BLaER1 (cell line): ENCODE measurements around the gene TPT1.

Source experiments
- H3K27ac ChIP-seq: shearing (Covaris generic); formaldehyde crosslinking; 2 replicates; pipeline ENCODE4 v1.8.1; 2022
- H3K27me3 ChIP-seq: shearing (Covaris generic); formaldehyde crosslinking; 2 replicates; pipeline ENCODE4 v1.8.1; 2022
- H3K36me3 ChIP-seq: shearing (Covaris generic); formaldehyde crosslinking; 2 replicates; pipeline ENCODE4 v1.8.1; 2022
- H3K4me1 ChIP-seq: shearing (Covaris generic); formaldehyde crosslinking; 2 replicates; pipeline ENCODE4 v1.8.1; 2022
- H3K4me2 ChIP-seq: shearing (Covaris generic); formaldehyde crosslinking; 2 replicates; pipeline ENCODE4 v1.8.1; 2022
- H3K4me3 ChIP-seq: shearing (Covaris generic); formaldehyde crosslinking; 2 replicates; pipeline ENCODE4 v1.8.1; 2022
- H3K9ac ChIP-seq: shearing (Covaris generic); formaldehyde crosslinking; 2 replicates; pipeline ENCODE4 v1.8.1; 2022
- H3K9me3 ChIP-seq: shearing (Covaris generic); formaldehyde crosslinking; 2 replicates; pipeline ENCODE4 v1.8.1; 2022
- H4K20me1 ChIP-seq: shearing (Covaris generic); formaldehyde crosslinking; 2 replicates; pipeline ENCODE4 v1.8.1; 2022
- Cebpa-rat ChIP-seq: shearing (Covaris generic); IDR thresholded peaks from 2 replicates; pipeline ENCODE4 v1.8.1; 2022

TPT1 gene

GRCh38 chr13:45325806-45326205 is 15.2 kb downstream of the TPT1 start:
- peaks cover 21% of the 10 kb centered on the region; the same call in 1 of the 2 replicates for H4K20me1 ChIP-seq
- no peaks in the 10 kb centered on the region for H3K27me3 ChIP-seq
- peak overlapping the region; percentile 41 for H3K4me2 ChIP-seq
- H3K36me3 ChIP-seq, result no peaks in the 10 kb centered on the region
- peak overlapping the region; percentile 60 for H3K27ac ChIP-seq
- no peak overlapping the region for H3K4me3 ChIP-seq
- peaks cover 63% of the 10 kb centered on the region for H3K4me1 ChIP-seq
- peak overlapping the region; percentile 51 for H3K9ac ChIP-seq
- no peak for TF ChIP-seq Cebpa-rat
- no peaks in the 10 kb centered on the region for H3K9me3 ChIP-seq

GRCh38 chr13:45320876-45321629 is 19.9 kb downstream of the TPT1 start:
- H3K9ac ChIP-seq, result no peak overlapping the region
- H3K27ac ChIP-seq, result no peak overlapping the region
- H3K36me3 ChIP-seq, result no peaks in the 10 kb centered on the region
- H3K27me3 ChIP-seq, result no peaks in the 10 kb centered on the region
- peaks cover 38% of the 10 kb centered on the region for H3K4me1 ChIP-seq
- no peaks in the 10 kb centered on the region for H3K9me3 ChIP-seq
- TF ChIP-seq Cebpa-rat, result no peak
- no peak overlapping the region for H3K4me3 ChIP-seq
- H4K20me1 ChIP-seq, result no peaks in the 10 kb centered on the region
- no peak overlapping the region for H3K4me2 ChIP-seq

- Histone ChIP-seq H3K36me3 (no peaks in the 10 kb centered on the region), H3K4me1 (peaks cover 22% of the 10 kb centered on the region), H3K4me3 (no peak overlapping the region), H4K20me1 (no peaks in the 10 kb centered on the region), H3K4me2 (no peak overlapping the region), H3K27me3 (peaks cover 3% of the 10 kb centered on the region; the same call in 1 of the 2 replicates), H3K9me3 (no peaks in the 10 kb centered on the region), H3K27ac (no peak overlapping the region), H3K9ac (no peak overlapping the region)
- no peak for TF ChIP-seq Cebpa-rat
Measured at GRCh38 chr13:45316996-45317395, 24.0 kb downstream of the TPT1 start.

GRCh38 chr13:45316338-45316737 is 24.6 kb downstream of the TPT1 start:
- H3K9me3 ChIP-seq, result no peaks in the 10 kb centered on the region
- no peak overlapping the region for H3K9ac ChIP-seq
- TF ChIP-seq Cebpa-rat, result no peak
- H3K27ac ChIP-seq, result no peak overlapping the region
- H3K27me3 ChIP-seq, result peaks cover 9% of the 10 kb centered on the region; the same call in 1 of the 2 replicates
- H4K20me1 ChIP-seq, result no peaks in the 10 kb centered on the region
- H3K4me3 ChIP-seq, result no peak overlapping the region
- no peak overlapping the region for H3K4me2 ChIP-seq
- peaks cover 26% of the 10 kb centered on the region for H3K4me1 ChIP-seq
- no peaks in the 10 kb centered on the region for H3K36me3 ChIP-seq

GRCh38 chr13:45315520-45316167 is 25.3 kb downstream of the TPT1 start:
- H3K9me3 ChIP-seq, result no peaks in the 10 kb centered on the region
- no peak overlapping the region for H3K4me3 ChIP-seq
- H3K27me3 ChIP-seq, result peaks cover 16% of the 10 kb centered on the region; the same call in 1 of the 2 replicates
- H3K27ac ChIP-seq, result no peak overlapping the region
- TF ChIP-seq Cebpa-rat, result no peak
- H4K20me1 ChIP-seq, result no peaks in the 10 kb centered on the region
- peaks cover 32% of the 10 kb centered on the region for H3K4me1 ChIP-seq
- H3K4me2 ChIP-seq, result no peak overlapping the region
- no peak overlapping the region for H3K9ac ChIP-seq
- H3K36me3 ChIP-seq, result no peaks in the 10 kb centered on the region

- Histone ChIP-seq H3K4me3 (no peak overlapping the region), H3K27ac (no peak overlapping the region), H3K27me3 (peaks cover 20% of the 10 kb centered on the region; the same call in 1 of the 2 replicates), H3K4me1 (peaks cover 27% of the 10 kb centered on the region), H3K36me3 (no peaks in the 10 kb centered on the region), H3K4me2 (no peak overlapping the region), H3K9ac (no peak overlapping the region), H4K20me1 (no peaks in the 10 kb centered on the region), H3K9me3 (no peaks in the 10 kb centered on the region)
- no peak for TF ChIP-seq Cebpa-rat
Measured at GRCh38 chr13:45314822-45315221, 26.2 kb downstream of the TPT1 start.

- Histone ChIP-seq H3K27ac (no peak overlapping the region), H3K9me3 (no peaks in the 10 kb centered on the region), H4K20me1 (no peaks in the 10 kb centered on the region), H3K9ac (no peak overlapping the region), H3K27me3 (peaks cover 20% of the 10 kb centered on the region; the same call in 1 of the 2 replicates), H3K4me1 (peaks cover 21% of the 10 kb centered on the region), H3K36me3 (no peaks in the 10 kb centered on the region), H3K4me3 (peak overlapping the region; percentile 46), H3K4me2 (peak overlapping the region; percentile 73)
- no peak for TF ChIP-seq Cebpa-rat
Measured at GRCh38 chr13:45310341-45311131, 30.4 kb downstream of the TPT1 start.

GRCh38 chr13:45306966-45307365 is 34.0 kb downstream of the TPT1 start:
- TF ChIP-seq Cebpa-rat, result no peak

GRCh38 chr13:45305079-45305478 is 35.9 kb downstream of the TPT1 start:
- H3K9ac ChIP-seq, result no peak overlapping the region
- no peaks in the 10 kb centered on the region for H3K27me3 ChIP-seq
- TF ChIP-seq Cebpa-rat, result no peak
- no peak overlapping the region for H3K27ac ChIP-seq
- no peaks in the 10 kb centered on the region for H3K36me3 ChIP-seq
- no peak overlapping the region for H3K4me2 ChIP-seq
- no peaks in the 10 kb centered on the region for H3K9me3 ChIP-seq
- peaks cover 9% of the 10 kb centered on the region; the same call in 1 of the 2 replicates for H3K4me1 ChIP-seq
- H3K4me3 ChIP-seq, result no peak overlapping the region
- H4K20me1 ChIP-seq, result no peaks in the 10 kb centered on the region

More at GRCh38 chr13:45306966-45307365, 34.0 kb downstream of the TPT1 start:
- Histone ChIP-seq H3K36me3 (no peaks in the 10 kb centered on the region), H3K27ac (no peak overlapping the region), H3K9ac (no peak overlapping the region), H3K4me3 (no peak overlapping the region), H3K9me3 (no peaks in the 10 kb centered on the region), H3K4me1 (peaks cover 21% of the 10 kb centered on the region), H3K4me2 (no peak overlapping the region), H4K20me1 (no peaks in the 10 kb centered on the region), H3K27me3 (peaks cover 17% of the 10 kb centered on the region; the same call in 1 of the 2 replicates)
